PC-3 (cell line): ENCODE measurements around the gene KL. TPM values are rescaled to one million over a fixed set of nuclear protein-coding genes. Genes with fewer than 3 reads are reported as not detected.

Experiments used
- ATAC-seq: fragments of 200-7000 bp; cut with Tn5 transposase; 2 replicates; pipeline ENCODE4 v1.9.1; 2020; ENCODE audit warnings: mild to moderate bottlenecking, moderate library complexity
- BruUV-seq: library from RNA; stranded (reverse); fragments of 400-500 nt; replicated peaks from 2 replicates; lab custom pipeline; 2021; lab: Mats Ljungman, UMichigan
- CTCF ChIA-PET: fragments of 300-600 bp; sonication (Branson Sonifier 250); formaldehyde crosslinking; loops from one replicate; lab custom pipeline; 2022; ENCODE audit warnings: antibody characterized with exemption; lab: Charles Lee
- POLR2A ChIA-PET: fragments of 300-600 bp; sonication (Branson Sonifier 250); formaldehyde crosslinking; loops from one replicate; lab custom pipeline; 2022; ENCODE audit warnings: antibody characterized with exemption; ENCODE audit not compliant: unreplicated experiment; lab: Charles Lee
- DNase-seq: peaks from one replicate; pipeline ENCODE4 v3.0.0-alpha.2; 2015
- H2AFZ ChIP-seq: fragments of 300-600 bp; sonication (generic); 2 replicates; pipeline ENCODE4 v1.6.0; 2016; ENCODE audit warnings: antibody characterized with exemption, low read length
- H3F3A ChIP-seq: fragments of 300-600 bp; sonication (generic); one replicate; pipeline ENCODE4 v1.6.0; 2017; ENCODE audit warnings: antibody characterized with exemption, low read length, control low read depth, mild to moderate bottlenecking; ENCODE audit not compliant: unreplicated experiment
- H3K27ac ChIP-seq: fragments of 300-600 bp; sonication (generic); 2 replicates; pipeline ENCODE4 v1.5.1; 2016; ENCODE audit warnings: mild to moderate bottlenecking, low read length
- H3K27me3 ChIP-seq: fragments of 300-600 bp; sonication (generic); 2 replicates; pipeline ENCODE4 v1.6.1; 2016; ENCODE audit warnings: low read length, mixed read lengths
- H3K36me3 ChIP-seq: fragments of 300-600 bp; sonication (generic); 2 replicates; pipeline ENCODE4 v1.6.1; 2016; ENCODE audit warnings: low read depth, mixed run types, low read length, mixed read lengths
- H3K4me1 ChIP-seq: fragments of 300-600 bp; sonication (generic); 2 replicates; pipeline ENCODE4 v1.5.1; 2016; ENCODE audit warnings: low read length; ENCODE audit not compliant: insufficient read depth
- H3K4me2 ChIP-seq: fragments of 300-600 bp; sonication (generic); 2 replicates; pipeline ENCODE4 v1.6.0; 2016; ENCODE audit warnings: low read length
- H3K4me3 ChIP-seq: fragments of 300-600 bp; sonication (generic); 2 replicates; pipeline ENCODE4 v1.5.1; 2016; ENCODE audit warnings: mild to moderate bottlenecking, low read length, mixed read lengths
- H3K79me2 ChIP-seq: fragments of 300-600 bp; sonication (generic); 2 replicates; pipeline ENCODE4 v1.6.1; 2017; ENCODE audit warnings: low read length, mixed read lengths
- H3K9ac ChIP-seq: fragments of 300-600 bp; sonication (generic); 2 replicates; pipeline ENCODE4 v1.6.0; 2016; ENCODE audit warnings: mild to moderate bottlenecking, low read length
- H3K9me2 ChIP-seq: fragments of 300-600 bp; sonication (generic); replicated peaks from 2 replicates; pipeline ENCODE4 v1.6.1; 2016; ENCODE audit warnings: mixed run types, low read length, mixed read lengths
- H3K9me3 ChIP-seq: fragments of 300-600 bp; sonication (generic); 2 replicates; pipeline ENCODE4 v1.6.1; 2016; ENCODE audit warnings: low read length, mixed read lengths
- H4K20me1 ChIP-seq: fragments of 300-600 bp; sonication (generic); 2 replicates; pipeline ENCODE4 v1.6.1; 2016; ENCODE audit warnings: low read length, mixed read lengths
- CTCF ChIP-seq: fragments of 300-600 bp; sonication (generic); conservative IDR thresholded peaks from 2 replicates; pipeline ENCODE4 v1.5.1; 2017; ENCODE audit warnings: antibody characterized with exemption, low read depth, mild to moderate bottlenecking, low read length
- EZH2 ChIP-seq: fragments of 300-600 bp; sonication (generic); IDR thresholded peaks from one replicate; pipeline ENCODE4 v1.6.1; 2017; ENCODE audit warnings: antibody characterized with exemption, mild to moderate bottlenecking, low read length; ENCODE audit not compliant: unreplicated experiment
- EZH2phosphoT487 ChIP-seq: fragments of 300-600 bp; sonication (generic); IDR thresholded peaks from 2 replicates; pipeline ENCODE4 v1.6.1; 2018; ENCODE audit warnings: mild to moderate bottlenecking, antibody characterized with exemption, low read length, borderline replicate concordance
- intact Hi-C: fragments of 100-400 bp; cut with micrococcal nuclease; formaldehyde crosslinking; loops from 2 replicates; pipeline ENCODE4 v1.9.0; 2023
- total RNA-seq: library from RNA; depleted of rRNA; stranded (reverse); fragments of >200 nt; gene quantifications from 2 replicates; pipeline ENCODE4 v1.2.3, GENCODE V29; 2014

The KL gene
- total RNA-seq, 1 experiment from 2014 or later = 0.07 TPM

GRCh38 chr13:33006638-33007037 is 9.6 kb upstream of the KL start:
- no peaks in the 10 kb centered on the region for H3K79me2 ChIP-seq
- H3K27ac ChIP-seq = no peak overlapping the region
- no peak overlapping the region for H3K4me3 ChIP-seq
- TF ChIP-seq EZH2phosphoT487 (no peak), CTCF (no peak), EZH2 (no peak)
- H4K20me1 ChIP-seq = no peaks in the 10 kb centered on the region
- no peak overlapping the region for H2AFZ ChIP-seq
- H3K4me1 ChIP-seq = no peaks in the 10 kb centered on the region
- H3K9ac ChIP-seq = no peak overlapping the region
- ChIA-PET POLR2A (no interaction called here), CTCF (no interaction called here)
- intact Hi-C loops = no loop called here
- H3K9me2 ChIP-seq = no peaks in the 10 kb centered on the region
- no peak for ATAC-seq
- no peak overlapping the region for H3K4me2 ChIP-seq
- BruUV-seq = no TSS peak
- no peaks in the 10 kb centered on the region for H3K36me3 ChIP-seq
- H3K9me3 ChIP-seq = 0 out of 2 replicates have a peak, but pooled peaks cover 6% of the 10 kb centered on the region
- no peaks in the 10 kb centered on the region for H3K27me3 ChIP-seq
- H3F3A ChIP-seq = no peaks in the 10 kb centered on the region
- DNase-seq = no peak

- intact Hi-C loops = no loop called here
- H3K9me2 ChIP-seq = no peaks in the 10 kb centered on the region
- no peak overlapping the region for H3K27ac ChIP-seq
- DNase-seq (no peak), ATAC-seq (no peak)
- TF ChIP-seq CTCF (no peak), EZH2 (no peak), EZH2phosphoT487 (no peak)
- H3K27me3 ChIP-seq = no peaks in the 10 kb centered on the region
- no peak overlapping the region for H3K9ac ChIP-seq
- BruUV-seq = no TSS peak
- H4K20me1 ChIP-seq = no peaks in the 10 kb centered on the region
- no peaks in the 10 kb centered on the region for H3F3A ChIP-seq
- ChIA-PET POLR2A (no interaction called here), CTCF (no interaction called here)
- H3K79me2 ChIP-seq = no peaks in the 10 kb centered on the region
- H3K4me3 ChIP-seq = no peak overlapping the region
- H3K9me3 ChIP-seq = 0 out of 2 replicates have a peak, but pooled peaks cover 6% of the 10 kb centered on the region
- H3K4me1 ChIP-seq = no peaks in the 10 kb centered on the region
- no peak overlapping the region for H2AFZ ChIP-seq
- H3K36me3 ChIP-seq = no peaks in the 10 kb centered on the region
- H3K4me2 ChIP-seq = no peak overlapping the region
Measured at GRCh38 chr13:33007237-33007636, 9.0 kb upstream of the KL start.

- Histone ChIP-seq H3K36me3 (no peaks in the 10 kb centered on the region), H3K4me3 (no peak overlapping the region), H4K20me1 (no peaks in the 10 kb centered on the region), H3K9me2 (no peaks in the 10 kb centered on the region), H2AFZ (no peak overlapping the region), H3K79me2 (no peaks in the 10 kb centered on the region), H3K4me2 (no peak overlapping the region), H3K9me3 (0 out of 2 replicates have a peak, but pooled peaks cover 6% of the 10 kb centered on the region), H3F3A (no peaks in the 10 kb centered on the region), H3K4me1 (no peaks in the 10 kb centered on the region), H3K9ac (no peak overlapping the region), H3K27me3 (no peaks in the 10 kb centered on the region), H3K27ac (no peak overlapping the region)
- no TSS peak for BruUV-seq
- ChIA-PET POLR2A (no interaction called here), CTCF (no interaction called here)
- intact Hi-C loops = no loop called here
- TF ChIP-seq EZH2phosphoT487 (no peak), CTCF (no peak), EZH2 (no peak)
- ATAC-seq (no peak), DNase-seq (no peak)
Measured at GRCh38 chr13:33007950-33008349, 8.3 kb upstream of the KL start.
